HG02588 (cell line): ENCODE data around the gene DRICH1.
"Not testable (repeated sequence)": the region's sequence is repeated elsewhere in the genome, so short reads cannot be mapped to it uniquely, and the experiment has no call there.

Experiments used
- ATAC-seq: cut with Tn5 transposase; IDR thresholded peaks from one replicate; pipeline ENCODE4 v1.9.1; 2021; ENCODE audit warnings: mild to moderate bottlenecking, moderate library complexity; ENCODE audit not compliant: unreplicated experiment

Gene DRICH1

DNA sequence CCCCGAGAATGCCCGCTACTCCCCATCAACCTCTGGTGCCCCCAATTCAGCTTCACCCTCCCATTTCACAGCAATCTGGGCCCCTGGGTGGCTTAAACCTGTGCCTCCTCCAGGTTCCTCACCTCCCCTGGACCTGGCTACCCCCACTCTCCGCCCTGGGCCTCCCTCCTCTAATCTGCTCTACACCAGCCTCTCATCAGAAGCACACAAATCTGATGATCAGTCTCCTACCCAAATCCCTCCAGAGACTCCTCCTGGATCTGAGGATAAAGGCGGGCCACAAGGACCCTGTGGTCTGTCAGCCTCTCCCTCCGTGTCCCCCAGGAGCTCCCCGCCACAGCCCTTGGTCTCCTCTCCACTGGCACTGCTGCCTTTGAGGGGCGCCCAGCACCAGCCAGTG lies 28.9 kb downstream of the DRICH1 start:
- no peak for ATAC-seq

DNA sequence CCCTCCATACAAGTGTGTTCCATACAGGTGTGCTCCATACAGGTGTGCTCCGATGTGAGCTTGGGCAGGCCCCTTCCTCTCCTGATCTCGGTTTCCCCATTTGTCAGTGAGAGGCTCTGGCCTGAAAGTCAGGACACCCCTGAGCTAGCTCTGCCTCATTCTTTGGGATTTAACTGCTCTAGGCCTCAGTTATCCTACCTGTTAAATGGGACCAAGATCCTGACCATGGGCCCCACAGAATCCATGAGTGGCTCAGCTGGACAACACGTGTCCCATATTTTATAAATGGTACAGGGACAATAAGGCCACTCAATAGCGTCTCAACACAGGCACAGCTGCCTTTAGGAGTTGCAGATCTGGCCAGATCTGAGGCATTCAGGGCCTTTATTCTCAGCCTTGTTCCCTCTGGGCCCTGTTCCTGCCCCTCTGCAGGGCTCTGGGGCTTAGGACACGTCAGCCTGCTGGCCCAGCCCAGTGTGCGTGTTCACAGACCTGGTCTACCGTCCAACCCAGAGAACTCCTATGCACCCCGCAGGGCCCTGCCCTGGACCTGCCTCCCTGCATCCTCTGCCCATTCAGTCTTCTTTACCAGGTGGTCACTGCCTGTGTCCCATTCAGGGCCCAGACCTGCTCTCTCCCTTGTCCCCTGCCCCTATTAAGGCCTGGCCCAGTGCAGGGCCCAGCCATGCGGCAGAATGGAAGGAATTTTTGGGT lies 33.2 kb downstream of the DRICH1 start:
- no peak for ATAC-seq

DNA sequence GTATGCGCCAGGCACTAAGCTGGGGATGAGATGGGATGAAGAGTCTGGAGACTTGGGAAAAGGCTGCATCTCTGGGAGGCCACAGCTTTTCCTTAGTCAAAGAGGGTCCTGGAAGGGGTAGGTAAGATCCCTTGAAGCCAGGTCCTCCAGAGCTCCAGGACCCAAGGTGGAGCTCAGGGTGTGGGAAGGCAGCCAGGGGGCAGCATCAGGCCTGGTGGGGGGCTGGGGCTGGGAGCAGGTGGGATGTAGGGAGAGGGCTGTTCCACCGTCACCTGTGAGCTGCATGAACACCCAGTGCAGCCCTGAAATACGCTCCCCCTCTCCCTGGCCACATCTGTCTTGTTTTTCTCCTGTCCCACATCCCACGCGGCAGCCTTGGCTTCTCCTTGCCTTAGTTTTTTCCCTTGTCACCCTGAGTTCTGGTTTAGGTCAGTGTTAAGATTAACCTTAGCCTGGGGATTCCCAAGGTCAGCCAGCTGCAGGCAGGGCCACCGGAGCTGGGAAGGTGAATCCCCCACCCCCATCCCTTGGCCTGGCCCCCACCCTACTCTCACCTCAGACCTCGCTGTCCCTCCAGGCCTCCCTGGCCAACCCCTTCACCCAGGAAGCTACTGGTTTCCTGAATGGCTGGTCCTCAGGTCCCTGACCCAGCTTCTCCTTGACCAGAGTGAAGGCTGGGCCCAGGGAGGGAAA lies 34.4 kb downstream of the DRICH1 start:
- ATAC-seq = not testable (repeated sequence)

DNA sequence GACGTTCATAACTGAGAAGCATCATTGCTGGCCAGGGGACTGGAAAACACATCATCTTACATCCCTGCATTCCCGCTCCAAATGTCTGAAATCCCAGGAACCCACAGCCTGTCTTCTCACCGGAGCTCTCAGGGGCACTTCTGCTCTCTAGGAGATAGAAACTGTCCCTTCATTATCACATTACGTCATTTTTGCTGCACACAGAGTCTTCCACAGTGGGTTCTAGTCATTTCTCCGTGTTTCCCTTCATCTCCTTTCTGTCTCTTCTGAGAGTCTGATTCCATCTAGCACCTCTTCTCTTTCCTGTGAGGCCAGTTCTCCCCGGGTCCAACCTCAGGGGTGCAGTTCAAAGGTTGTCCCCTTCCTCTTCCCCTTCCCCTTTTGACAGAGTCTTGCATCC lies 36.2 kb downstream of the DRICH1 start:
- ATAC-seq = not testable (repeated sequence)

DNA sequence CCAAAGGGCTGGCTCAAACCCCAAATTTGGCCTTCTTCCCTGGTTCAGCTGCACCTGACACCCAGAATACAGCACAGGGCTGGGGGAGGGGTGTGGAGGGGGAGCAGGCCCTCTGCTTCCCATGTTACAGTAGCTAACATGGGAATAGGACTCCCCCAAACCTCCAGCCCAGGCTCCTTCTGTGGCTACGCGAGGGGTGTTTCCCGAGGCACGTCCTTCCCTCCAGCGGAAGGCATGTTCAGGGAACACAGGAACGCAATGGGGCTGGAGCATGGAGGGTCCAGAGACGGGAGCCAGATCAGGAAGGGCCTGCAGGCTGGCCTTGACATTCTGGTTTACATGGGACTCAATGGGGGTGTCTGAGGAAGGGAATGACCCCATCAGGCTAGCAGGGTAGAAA lies 40.3 kb downstream of the DRICH1 start:
- ATAC-seq = no peak

DNA sequence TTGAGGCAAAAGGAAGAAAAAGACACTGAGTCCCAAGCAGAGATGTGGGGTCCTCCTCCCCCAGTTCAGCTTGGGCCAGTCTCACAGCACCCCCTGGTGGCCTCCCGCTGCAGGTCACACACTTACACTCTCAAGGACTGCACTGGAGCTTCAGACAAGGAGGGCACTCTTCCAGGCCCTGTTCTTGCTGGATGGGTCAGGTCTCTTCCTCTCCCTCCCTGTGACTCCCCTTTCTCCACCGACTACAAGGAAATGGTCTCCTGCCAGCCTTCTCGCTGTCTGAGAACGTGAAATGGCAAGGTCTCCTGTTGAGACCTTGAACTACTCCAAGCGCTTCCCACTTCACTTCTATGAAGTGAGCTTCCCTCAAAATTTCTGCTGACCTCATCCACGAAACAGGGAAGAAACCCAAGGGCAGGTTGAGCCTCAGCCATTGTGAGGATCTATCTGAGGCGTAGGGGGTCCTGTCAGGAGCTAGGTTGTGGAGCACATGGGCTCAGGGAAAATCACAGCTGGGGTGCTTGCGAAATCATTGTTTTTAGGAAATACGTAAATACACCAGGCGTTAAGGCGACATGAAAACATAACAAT lies 40.8 kb downstream of the DRICH1 start:
- ATAC-seq = no peak

DNA sequence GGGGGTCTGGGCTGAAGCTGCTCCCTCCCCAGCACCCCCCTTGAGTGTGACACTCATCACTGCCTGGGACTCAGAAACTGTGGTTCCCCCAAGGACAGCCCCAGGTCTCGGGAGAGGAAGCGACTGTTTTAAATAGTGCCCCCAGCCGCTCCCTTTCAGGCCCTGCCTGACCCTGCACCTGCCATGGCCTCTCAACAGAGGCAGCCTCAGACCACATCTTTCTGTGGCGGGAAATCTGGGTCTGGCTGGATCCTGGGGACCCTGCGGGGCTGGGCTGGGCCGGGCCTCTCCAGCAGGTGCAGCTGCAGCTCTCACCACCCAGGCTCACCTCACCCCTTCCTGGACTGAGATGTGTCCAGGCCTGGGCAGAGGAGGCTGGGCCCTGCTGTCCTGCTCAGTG lies 48.3 kb downstream of the DRICH1 start:
- no peak for ATAC-seq

DNA sequence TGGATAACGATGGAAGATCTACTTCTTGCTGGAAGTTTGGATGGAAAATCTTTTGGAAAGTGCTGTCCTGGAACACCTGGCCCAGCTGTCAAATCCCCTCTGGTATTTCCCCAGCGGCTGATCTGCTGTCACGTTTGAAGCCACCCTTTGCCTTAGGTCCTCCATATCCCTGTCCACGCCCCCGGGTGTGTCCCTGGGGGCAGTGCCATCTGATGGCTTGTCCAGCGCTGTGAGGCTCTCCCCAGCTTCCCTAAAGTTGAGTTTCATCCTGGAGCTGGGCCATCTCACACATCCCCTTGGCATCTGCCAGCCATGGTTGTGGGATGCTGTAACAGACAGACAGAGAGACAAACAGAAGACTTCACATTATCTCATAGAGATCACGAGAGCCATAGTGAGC lies 49.0 kb downstream of the DRICH1 start:
- no peak for ATAC-seq

DNA sequence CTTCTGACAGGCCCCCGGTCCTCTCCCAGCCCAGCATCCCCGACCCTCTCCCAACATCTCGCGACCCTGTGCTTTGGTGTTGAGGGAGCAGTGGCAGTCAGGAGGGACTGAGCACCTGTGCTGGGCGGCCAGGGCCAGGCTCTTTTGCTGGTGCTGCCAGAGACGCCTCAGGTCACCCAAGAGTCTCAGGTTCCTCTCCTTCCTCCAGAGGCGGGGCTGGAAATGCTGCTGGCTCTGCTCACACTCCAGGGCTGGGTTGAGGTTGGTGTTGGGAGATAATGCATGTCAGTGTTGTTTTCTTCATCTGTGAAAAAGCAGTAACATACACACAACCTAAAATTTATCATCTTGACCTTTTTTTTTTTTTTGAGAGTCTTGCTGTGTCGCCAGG lies 50.9 kb downstream of the DRICH1 start:
- ATAC-seq = no peak

DNA sequence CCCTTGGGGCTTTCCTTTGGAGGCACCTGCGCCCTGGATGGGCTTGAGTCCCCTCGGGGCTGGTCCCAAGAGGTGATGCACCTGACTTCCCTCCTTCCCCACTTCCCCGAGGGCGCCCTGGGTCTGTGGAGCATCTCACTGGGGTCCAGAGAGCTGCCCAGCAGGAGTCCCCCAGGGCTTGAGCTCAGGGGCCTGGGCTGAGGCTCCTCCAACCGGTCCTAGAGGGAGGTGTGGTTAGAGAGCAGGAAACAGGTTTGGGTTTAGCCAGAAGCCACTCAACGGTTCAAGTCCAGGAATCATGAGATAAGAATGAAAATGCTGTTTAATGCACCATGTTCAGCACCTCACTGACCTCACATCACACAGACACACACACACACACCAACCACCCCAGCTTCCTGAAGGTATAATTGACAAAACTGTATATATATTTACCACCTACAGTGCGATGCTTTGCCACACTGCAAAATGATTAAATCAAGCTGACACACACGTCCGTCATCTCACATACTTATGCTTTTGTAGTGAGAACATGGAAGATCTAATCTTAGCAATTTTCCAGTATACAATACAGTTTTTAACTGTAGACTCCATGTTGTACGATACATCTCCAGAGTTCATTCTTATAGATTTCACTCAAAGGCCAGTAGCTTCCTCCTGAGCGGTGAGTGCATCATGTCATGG lies 51.4 kb downstream of the DRICH1 start:
- ATAC-seq = no peak

DNA sequence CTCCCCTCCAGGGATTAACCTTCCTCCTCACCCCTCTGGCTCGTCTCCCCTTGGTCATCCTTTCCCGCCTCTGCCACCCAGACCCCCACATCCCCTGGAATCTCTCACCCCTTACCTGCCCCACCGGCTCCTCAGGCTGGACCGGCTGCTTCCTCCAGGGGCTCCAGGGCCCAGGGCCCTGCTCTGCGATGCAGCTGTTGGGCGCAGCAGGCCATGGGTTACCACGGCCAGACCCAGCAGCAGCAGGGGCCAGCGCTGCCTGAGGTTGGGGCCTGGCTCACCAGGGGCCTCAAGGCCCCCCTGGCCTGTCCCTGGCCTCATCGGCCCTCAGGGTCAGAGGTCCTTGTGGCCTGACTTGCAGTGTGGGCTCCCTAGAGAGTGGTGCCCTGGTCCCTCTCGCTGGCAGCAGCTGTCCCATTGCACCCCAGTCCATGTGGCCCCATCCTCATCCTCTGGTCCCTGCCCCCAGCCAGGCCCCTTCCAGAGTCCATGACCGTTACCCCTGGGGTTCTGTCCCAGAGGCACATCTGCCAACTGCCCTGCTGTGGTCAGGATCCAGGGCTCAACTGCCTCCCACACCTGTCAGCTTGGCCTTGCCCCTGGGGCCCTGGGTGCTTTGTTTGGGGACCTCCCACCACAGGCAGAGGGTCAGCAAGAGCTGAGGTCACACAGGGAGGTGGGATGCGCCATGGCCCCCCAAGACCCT lies 52.1 kb downstream of the DRICH1 start, which contains the start of gene IGLL1:
TSS of gene IGLL1 (minus strand) at position 421 of the 706 bp plus-strand sequence. CDS start at position 321, 100 bp downstream.
- no peak for ATAC-seq

DNA sequence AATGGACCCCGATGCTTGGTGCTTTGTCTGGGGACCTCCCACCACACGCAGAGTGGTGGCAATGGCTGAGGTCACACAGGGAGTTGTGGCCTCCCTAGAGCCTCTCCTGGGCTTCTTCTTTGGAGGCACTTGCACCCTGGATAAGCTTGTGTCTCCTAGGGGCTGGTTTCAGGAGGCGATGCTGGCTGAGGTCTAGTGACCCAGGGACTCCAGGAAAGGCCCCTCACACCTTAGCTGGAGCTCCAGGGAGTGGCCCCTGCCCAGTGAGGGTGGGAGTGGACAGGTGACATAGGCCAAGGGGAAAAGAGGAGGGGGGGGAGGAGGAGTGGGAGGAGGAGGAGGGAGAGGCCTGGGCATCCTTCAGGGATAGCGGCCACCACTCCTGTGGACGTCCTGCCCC lies 52.8 kb downstream of the DRICH1 start:
- no peak for ATAC-seq

DNA sequence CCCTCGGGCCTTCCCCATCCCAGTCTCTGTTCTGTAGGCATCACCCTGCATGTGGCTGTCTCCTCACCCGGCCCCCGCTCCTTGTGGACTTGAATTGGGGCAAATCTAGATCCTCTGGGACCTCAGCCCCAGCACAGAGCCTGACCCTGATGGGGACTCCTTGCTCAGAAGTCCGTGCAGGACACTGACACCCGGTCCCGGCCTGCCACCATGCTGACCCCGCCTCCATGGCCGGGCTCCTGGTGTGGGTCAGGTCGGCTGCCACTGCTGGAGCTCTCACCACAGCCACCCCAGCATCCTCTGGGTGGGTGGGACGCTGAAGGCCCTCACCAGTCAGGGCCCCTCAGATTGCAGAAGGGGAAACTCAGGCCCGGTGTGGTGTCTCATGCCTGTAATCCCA lies 53.8 kb downstream of the DRICH1 start:
- ATAC-seq = no peak

DNA sequence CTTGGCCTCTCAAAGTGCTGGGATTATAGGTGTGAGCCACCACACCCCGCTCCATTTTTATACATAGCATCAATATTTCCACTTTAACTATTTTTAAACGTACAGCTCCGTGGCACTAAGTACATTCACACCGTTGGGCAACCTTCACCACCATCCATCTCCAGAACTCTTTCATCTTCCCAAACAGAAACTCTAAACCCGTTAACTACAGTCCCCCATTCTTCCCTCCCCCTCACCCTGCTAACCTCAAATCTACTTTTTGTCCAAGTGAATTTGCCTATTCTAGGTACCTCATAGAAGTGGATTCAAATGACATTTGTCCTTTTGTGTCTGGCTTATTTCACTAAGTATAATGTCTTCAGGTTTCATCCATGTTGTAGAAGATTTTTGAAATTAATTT lies 55.4 kb downstream of the DRICH1 start:
- ATAC-seq = no peak

DNA sequence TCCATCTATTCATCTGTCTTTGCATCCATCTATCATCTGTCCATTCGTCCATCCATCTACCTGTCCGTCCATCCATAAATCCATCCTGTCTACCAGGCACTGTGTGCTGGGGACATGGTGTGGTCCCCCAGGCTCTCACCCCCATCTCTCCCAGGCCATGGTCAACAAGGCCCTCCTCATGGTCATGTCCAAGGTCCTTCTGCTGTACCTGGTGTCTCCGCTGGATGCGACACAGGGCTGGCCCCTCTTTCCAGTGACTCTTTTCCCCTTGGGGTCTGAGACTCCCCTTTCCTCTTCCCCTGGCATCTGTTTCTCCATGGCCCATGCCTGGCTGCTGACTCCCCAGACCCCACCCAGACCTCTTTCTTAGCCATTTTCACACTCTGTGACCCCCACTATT lies 56.5 kb downstream of the DRICH1 start:
- no peak for ATAC-seq

DNA sequence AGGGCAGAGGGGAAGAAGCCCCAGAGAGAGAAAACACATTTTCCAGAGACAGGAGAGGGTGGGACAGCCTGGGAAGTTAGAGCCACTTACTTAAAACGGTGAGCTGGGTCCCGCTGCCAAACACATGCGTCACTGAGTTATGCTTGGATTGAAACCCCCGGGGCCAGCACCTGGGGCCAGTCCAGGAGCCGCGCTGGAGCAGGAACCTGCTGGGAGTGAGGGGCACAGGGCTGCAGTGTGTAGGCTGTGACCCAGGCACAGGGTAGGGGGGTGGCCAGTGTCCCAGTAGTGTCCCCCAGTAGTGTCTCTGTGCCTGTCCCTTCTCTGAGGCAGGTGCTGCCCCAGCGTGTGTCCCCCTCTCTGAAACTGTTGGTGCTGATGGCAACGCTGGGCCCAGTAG lies 57.2 kb downstream of the DRICH1 start:
- ATAC-seq = no peak

DNA sequence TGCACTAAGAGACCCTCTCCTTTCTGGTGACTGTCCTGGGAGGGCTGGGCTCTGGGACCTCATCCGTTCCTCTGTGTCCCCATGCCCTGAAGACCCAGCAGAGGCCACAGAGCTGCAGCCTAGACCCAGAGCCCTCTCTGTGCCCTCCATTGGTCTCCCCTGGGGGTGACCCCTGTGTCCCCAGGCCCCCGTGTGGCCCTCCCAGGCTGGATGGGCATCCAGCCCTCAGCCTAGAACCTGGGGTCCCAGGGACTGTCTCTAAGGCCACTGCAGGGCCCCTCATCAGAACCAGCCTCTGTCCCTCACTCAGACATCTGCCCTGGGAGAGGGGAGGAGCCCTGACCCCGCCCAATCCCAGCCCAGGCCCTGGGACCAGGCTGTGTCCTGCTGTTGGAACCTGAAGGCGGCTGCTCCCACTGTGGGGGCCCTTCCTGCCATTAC lies 57.7 kb downstream of the DRICH1 start:
- ATAC-seq = no peak

DNA sequence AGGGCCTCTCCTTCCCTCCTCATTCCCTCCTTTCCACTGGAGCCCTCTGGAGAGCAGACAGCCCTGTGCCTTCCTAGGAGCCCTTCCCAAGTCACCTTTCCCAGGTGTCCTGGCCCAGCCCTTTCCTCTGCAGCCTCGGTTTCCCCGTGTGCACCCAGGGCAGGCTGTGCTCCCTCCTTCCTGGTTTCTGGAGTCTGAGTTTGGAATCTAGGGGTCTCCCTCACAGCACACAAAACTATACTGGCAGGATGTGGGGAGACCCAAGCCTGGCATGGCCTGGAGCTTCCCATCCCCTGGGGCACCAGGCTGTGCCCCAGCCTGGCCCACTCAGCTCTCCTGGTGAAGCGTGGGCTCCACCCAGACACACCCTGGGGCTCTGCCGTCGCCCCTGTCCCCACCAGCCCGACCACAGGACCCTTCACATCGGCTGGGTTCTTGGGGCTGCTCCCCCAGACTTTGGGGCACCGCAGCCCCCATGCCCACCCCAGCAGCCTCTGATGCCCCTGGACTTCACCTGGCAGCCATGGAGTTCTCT lies 58.4 kb downstream of the DRICH1 start:
- ATAC-seq = not testable (repeated sequence)

DNA sequence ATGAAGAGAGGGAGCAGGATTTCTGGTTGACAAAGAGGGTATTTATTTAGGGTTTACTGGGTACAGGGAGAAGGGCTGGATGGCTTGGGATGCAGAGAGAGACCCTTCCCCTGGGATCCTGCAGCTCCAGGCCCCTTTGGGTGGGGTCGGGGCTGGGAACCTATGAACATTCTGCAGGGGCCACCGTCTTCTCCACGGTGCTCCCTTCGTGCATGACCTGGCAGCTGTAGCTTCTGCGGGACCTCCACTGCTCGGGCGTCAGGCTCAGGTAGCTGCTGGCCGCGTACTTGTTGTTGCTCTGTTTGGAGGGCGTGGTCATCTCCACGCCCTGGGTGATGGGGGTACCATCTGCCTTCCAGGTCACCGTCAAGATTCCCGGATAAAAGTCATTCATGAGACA lies 59.0 kb downstream of the DRICH1 start:
- not testable (repeated sequence) for ATAC-seq

DNA sequence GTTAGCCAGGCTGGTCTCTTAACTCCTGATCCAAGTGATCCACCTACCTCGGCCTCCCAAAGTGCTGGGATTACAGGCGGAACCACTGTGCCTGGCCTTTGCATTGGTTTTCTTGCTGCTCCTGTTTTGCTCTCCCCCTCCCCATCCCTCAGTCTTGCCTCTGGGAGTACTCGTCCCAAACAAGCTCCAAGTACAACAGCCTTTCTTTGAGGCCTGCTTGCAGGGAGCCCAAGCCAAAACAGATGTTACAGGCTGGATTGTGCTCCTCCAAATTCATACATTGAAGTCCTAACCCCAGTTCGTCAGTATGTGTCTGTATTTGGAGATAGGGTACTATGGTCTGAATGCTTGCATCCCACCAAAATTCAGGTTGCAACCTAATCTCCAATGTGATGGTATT lies 60.6 kb downstream of the DRICH1 start:
- ATAC-seq = no peak

DNA sequence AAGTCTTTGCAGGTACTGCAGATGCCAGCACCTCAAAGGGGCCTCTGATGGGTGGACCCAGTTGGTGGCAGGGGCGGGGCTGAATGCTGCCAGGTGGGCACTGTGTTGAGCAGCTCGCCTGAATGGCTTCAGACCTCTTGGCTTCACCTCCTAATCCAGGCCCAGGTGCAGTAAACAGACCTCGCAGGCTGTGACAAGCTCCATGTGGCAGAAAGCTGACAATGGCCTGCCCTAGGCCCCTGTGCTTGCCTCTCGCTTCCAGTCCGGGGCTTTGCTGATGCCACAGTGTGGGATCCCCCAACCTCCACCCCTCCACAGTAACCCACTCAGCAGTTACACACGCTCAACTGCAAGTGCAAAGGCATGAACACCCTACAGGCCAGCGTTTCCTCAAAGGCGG lies 61.4 kb downstream of the DRICH1 start:
- no peak for ATAC-seq
